Suppressor macrophage treated with lipopolysaccharide for 1 hour (primary cell): Measurements from ENCODE around the gene NAALADL2.

Source experiments
- DNase-seq, 3 donors: peaks; one replicate each; pipeline ENCODE4 v3.0.0-alpha.2; 2020 to 2022

The NAALADL2 gene

DNA sequence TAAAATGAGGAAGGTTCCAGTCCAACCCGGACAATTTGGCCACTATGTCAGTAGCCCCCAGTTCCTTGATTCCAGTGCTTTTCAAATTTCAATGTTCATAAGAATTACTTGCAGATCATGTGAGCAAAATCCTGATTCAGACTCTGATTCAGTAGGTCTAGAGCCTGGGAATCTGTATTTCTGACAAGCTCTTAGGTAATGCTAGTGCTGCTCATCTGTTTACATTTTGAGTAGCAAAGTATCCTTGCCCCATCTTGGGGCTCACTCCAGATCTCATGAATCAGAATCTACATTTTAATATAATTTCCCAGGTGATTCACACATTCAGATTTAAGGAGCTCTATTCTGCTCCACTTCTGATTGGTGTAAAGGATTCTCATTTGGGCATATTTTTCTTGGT is 142.0 kb downstream of the NAALADL2 start:
- no peak for DNase-seq

DNA sequence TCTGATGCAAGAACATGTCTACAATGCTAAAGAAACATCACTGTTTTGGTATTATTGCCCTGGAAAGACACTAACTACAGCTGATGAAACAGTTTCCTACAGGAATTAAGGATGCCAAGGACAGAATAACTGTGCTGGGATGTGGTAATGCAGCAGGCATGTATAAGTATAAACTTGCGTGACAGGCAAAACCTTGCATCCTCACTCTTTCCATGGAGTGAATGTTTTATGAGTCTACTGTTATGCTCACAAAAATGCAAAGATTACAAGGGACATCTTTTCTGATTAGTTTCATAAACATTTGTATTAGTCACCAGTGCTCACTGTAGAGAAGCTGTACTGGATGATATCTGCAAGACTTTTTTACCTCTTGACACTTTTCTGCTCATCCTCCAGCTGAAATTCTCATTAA is 143.6 kb downstream of the NAALADL2 start:
- DNase-seq = no peak

DNA sequence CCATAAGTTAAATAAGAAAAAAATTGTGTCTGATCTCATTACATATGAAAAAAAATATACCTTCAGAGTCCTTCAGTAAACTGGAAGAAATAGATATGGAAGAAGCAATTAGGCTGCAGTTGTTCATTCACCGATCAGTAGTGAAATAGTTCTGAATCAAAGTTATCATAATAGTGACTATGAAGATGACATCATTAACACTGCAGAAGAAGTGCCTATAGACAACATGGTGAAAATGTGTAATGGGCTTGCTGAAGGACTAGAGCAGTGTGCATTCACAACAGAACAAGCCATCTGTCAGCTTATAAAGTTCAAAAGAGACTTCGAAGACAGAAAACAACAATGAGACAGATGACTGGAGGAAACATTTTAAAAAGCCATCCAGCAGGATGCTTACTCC is 144.5 kb downstream of the NAALADL2 start:
- no peak for DNase-seq

DNA sequence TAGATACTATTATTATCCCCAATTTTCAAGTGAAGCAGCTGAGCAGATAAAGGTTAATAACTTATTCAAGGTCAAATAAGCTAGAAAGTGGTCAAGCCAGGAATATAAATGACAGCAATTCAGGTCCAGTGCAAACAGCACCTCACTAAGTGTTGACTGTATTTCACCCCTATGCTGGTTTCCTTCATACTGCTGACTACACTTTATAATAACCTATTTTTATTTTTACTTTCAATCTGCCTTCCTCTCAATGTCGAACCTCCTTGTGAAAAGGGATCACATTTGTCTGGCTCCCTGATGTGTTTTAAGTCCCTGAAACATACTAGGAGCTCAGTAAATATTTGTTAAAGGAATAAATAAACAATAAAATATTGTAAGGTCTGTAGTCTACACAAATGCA is 146.1 kb downstream of the NAALADL2 start:
- no peak for DNase-seq

DNA sequence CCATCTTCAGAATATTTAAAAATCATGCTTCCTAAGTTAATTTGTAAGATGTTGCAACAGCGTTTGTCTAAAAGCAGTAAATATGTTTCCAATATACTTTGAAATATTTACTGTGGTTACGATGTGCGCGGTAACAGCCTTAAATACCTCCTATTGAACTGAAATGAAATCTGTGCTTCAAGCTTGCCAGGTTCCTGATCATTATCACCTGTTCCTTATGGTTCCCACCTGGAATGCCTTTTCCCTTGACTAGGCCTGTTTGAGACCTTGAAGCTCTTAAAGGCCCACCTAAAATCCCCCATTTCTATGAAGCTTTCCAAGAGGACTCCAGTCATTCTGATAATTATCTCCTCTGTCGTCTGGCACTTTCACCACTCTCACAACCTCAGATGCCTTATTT is 146.7 kb downstream of the NAALADL2 start:
- DNase-seq = no peak

DNA sequence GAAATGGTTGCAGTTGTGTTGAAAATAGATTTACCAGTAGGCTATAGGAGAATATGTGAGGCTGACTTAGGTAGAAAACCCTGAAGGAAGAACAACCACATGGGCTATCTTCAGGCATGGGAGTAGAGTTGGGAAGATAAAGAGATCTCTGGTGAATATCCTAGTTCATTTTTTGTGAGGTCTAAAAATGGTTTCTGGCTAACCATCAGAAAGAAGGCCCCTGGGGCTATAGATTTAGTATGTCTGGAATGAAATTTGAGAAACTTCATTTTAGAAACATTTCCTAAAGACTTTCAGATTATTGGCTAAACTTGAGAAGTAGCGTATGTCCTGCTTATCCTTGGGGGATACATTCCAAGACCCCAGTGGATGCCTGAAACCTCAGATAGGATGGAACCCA is 148.2 kb downstream of the NAALADL2 start:
- DNase-seq = no peak

DNA sequence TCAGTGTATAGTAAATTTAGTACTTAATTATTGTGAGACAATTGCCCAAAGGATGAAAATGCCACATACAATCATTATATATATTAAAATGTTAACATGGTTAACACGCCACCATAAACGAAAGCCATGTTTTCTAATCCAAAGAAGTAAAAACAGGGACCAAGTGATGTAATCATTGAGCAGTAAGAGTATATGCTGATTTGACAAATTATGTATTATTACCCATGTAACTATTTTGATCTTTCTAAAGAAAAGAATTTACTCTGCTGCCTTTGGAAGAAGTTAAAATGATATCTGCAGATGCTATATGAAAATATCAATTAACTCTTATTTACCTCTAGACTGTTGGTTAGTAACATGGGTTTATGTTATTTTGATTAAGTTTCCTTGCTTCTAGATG is 150.2 kb downstream of the NAALADL2 start:
- no peak for DNase-seq

DNA sequence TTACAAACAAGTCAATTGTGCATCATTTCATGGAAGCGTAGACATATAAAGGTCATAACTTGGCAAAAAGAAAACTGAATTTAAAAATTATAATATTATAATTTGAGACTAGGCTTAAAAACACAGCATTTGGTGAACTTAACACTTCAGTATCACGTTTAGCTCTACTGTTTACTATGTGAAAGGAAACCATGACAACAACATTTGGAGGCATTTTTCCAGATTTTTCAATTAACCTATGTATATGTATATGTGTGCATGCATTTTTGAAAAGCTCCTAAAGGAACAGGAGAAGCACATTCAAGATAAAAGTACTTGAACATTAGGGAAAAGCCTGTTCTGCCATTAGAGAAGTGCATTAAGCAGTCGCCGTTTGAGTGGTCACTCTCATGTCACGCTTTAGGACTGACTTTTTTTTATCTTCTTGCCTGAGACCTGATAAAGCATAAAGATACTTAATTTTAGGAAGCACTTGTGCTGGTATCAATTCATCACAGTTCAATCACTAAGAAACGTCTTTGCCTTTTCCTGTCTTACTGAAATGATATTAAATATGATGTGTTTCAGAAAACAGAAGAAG is 156.0 kb downstream of the NAALADL2 start:
- no peak for DNase-seq

DNA sequence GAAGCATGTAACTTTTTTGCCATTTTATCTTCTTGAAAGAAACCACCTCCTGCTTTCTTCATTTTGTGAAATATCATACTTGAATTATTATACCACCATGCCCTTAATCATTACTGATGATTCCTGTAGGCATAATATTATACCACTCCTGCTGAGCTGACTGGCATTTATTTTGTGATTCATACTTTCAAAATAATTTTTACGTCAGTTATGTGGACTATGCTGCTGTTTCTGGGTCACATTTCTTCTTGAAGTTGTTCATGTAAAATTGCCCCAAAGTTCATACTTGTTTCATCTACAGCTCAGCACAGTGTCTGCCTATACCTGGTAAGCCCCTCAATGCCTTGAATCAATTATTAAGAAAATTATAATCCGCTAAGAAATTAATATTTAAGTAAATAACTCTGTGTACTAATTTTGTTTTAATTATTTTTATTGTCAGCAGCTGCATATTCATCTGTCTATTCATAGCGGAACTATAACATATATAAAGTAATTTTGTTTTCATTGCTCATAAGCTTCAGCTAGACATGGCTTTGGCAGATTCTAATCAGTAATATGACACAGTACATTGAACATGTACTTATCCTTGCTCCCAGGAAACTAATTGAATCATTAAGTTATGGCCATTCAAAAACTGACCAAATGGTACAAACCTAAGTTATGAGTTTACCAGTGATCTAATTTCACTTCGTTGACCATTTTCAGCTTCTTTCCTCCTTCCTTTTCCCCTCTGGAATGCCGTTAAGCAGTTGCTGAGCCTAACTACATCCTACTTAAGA is 160.0 kb downstream of the NAALADL2 start:
- DNase-seq = no peak

DNA sequence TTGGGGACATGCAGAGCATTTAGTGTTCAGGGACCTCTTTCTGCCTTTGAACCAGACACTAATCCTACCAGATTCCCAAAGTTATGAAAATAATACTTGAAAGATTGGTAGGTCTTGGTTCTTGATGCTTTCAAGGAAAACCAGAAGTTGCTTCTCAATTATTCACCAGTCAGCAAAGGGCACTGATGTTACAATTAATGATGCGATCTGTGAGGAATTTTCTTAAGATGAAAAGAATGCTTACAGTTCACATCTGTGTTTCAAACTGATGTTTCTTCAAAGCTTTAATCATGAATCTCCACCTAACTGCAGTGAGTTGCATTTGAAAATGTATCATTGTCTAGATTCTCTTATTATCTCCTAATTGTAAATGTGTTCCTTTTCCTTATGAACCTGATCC is 161.0 kb downstream of the NAALADL2 start:
- no peak for DNase-seq

DNA sequence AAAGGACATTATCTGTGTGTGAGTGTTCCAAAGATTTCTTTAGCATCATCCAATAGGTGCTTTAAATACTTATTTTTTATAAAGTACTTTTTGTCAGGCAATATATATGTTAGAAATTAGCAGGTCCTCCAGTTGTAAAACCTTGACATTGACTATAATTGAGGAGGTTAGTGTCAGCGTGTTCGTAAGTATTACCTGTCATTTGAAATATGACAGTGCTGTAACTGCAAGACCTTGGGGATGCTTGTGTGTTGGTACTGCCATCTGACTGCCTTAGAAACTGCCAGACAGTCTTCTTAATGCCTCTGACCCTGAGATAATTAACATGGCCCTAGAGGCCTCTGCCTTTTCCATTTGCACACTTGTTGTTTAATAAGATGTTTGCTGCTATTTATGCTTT is 170.7 kb downstream of the NAALADL2 start:
- no peak for DNase-seq

DNA sequence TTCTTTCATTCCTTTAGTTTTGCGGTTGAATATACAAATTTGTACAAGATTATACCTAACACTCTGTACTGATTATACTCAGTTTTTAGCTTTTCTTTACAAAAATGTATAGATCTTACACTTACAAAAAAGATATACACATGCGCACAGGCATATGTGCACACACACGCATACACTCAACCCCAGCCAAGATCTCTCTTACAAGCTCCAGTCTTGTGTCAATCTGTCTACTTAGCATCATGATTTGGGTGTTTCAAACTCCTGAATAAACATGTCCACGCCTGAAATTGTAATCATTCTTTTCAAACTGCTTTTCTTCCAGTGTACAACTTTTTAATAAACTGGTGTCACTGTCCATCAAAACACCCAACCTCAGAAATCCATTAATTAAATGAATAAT is 180.7 kb downstream of the NAALADL2 start:
- no peak for DNase-seq

DNA sequence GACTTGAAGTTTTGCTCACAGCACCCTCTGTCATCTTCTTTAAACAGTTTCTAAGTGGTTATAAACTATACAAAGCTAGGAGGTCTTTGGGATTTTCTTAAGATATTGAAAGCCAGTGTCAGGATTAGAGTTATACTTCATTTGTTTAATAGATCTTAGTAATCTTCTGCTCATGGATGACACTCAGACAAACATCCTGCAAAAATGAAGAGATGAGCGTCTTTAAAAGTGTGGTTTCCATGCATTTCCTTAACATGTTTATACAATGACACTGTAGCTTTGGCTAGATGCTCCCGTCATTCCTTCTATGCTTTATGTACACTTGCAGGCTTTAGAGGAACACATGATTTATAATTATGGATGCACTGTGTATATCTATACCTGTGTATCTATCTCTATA is 182.2 kb downstream of the NAALADL2 start:
- DNase-seq = no peak

DNA sequence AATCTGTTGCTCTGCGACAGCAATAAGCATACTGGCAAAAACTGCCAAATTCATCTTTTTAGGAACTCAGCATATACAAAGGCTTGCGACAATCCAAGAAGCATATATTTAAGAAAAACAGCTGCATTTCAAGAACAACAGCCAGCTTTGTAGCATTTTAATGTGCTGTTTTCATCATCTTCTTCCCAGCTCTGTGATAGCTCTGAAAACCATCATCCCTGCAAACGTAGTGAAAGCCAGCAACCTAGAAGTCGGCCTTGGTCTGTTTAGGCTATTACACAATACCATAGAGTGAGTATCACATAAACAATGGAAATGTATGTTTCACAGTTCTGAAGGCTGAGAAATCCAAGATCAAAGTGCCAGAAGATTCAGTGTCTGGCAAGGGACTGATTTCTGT is 187.5 kb downstream of the NAALADL2 start:
- no peak for DNase-seq

DNA sequence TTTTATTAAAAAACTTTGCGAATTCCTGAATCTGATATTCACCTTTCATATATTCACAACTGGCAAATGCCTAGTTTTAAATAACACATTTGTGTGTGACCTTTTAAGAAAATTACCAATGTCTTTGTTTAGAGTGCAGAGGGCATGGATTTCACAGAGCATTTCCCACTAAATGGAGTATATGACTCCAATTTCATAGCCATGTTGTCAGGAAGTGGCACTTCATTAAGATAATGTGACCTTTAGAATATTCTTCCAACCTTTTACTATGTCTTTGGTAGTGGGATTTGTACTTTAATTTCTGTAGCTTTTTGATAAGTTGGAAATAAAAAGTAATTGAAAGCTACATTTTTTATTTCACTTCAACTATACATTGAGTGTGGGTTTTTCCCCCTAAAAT is 188.7 kb downstream of the NAALADL2 start:
- DNase-seq = no peak

DNA sequence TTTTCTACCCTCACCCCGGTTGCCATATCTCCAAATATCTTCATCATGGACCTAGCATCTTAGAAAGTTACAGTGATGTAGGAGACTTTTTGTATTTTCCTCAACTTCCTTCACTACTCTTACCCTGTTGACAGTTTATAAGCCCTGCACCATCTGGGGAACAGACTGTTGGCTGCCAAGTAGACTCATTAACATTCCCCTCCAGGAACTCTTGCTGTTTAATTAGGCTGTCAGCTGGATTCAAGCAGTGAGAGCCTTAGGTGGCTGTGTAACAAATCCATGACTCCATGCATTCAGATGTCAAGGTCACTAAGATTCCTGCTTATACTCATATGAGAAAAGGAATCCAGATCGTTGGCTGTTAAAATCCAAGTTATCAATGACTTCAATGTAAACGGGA is 198.3 kb downstream of the NAALADL2 start:
- no peak for DNase-seq

DNA sequence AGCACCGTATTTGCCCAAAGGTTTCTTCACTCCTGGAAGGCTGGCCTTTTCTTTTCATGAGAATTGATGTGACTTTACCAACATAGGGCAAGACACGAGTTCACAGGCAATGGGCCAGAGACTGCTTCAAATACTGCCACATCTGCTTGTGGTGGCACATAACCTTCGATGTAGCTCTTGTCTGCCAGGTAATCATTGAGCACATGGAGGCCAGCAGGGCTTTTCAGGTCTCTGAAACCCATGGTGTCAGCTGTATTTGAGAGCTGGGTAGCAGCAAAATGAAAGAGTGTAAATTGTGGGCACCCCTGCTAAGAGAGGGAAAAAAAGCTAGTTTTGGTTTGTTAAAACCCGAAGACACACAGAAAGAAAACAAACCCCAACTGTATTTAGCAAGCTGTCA is 200.7 kb downstream of the NAALADL2 start:
- DNase-seq = no peak

DNA sequence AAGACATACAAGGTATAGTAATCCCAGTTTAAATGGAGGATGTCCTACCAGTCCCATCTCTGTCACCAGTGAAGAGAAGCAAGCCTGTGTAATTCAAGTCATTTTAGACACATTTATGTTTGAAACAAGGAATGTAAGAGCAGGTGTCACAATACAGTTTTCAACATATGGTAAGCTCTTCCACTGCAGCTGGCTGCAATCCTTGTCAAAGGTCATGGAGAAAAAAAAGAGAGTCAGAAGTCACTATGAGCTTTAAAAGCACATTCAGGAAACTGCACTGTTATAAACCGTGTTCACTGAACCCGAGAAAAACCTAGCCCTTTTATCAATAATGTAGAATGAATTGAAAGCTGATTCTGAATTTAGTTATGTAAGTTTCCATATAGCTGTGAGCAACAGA is 206.4 kb downstream of the NAALADL2 start:
- no peak for DNase-seq

DNA sequence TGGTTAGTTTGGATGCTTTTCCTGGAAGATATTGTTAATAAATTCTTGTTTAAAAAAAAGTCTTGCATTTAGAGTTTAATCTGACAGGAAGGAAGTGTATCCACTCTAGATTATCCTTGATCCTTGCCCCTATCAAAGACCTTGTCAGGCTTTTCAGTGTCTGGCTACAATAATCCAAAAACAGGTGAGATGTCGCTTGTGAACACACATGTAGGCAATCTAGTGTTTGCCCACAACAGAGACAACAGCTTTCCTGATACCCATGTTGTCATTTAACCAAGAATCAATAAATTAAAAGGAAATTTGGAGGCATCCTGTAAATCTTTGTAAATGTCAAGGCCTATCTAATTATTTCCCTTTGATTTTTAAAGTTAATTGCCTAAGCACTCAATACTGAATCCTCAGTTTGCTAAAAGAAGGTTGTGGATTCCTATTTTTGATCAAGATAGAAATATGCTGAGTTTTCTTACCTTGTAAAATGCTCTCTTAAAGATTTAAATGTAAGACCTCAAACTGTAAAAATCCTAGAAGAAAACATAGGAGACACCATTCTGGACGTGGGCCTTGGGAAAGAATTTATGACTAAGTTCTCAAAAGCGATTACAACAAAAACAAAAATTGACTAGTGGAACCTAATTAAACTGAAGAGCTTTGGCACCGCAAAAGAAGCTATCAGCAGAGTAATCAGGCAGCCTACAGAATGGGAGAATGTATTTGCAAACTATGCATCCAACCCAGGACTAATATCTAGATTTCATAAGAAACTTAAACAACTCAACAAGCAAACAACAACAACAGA is 207.7 kb downstream of the NAALADL2 start:
- no peak for DNase-seq

DNA sequence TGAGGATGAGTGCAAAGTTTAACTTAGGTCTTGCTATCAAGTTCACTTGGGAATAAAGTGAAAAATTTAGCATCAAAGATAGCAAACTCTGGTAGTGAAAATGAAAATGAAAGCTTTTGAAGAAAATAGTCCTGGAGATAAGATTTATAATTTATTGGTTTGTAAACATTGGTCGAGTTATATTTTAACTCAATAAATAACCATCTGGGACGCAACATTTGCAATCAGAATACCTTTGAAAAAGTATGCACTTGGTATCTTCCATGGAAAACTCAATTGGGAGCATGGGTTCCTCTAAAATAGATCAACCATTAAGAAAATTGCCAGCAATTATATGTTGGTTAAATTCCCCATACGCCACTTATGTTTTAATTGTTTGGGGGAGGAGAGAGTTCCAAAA is 209.5 kb downstream of the NAALADL2 start:
- no peak for DNase-seq

DNA sequence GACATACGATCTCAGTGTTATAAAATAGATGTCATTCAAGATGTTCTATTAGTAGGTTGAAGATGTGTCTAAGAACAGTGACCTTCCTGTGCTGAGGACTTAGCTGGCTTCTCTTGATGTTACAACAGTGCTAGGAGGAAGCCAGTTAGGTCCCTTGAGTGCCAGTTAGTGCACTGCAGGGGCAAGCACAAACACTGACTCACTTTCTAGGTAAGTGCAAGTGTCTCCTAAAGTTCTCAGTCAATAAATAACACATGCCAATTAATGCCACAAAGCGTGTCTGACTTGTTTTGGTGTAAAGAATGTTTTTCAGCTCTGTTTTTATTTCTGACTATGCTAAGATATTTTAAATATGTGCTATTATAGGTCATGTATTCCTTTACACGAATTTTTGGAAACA is 211.8 kb downstream of the NAALADL2 start:
- DNase-seq = no peak

DNA sequence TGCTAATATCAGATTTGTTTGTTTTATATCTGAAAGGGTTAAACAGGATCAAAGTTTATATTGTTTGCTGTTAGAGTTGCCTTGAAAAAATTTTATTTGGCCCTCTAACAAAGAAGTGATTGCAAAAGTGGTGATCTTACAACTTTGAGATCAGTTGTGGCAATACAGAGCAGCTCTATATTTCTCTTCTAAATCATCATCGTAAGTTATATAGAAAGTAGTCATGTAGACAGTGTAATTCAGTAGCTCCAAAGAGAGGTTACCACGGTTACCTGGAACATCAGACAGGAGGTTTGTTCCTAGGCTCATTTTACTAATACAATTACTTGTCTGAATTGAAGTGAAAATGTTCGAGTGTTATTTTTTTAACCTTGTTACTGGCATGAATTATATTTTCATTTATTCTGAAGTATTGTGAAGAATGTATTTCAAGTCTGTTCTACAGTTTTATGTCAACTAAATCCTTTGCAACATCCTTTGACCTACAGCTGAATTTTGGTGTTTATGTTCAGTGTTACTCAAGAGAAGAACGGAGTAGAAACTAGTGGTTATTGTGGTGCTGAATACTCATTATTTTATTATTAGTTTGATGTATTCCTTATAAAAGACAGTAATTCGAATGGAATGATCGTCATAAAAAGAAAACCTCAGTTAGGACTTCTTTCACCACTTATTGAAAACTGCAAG is 214.2 kb downstream of the NAALADL2 start:
- DNase-seq = no peak

DNA sequence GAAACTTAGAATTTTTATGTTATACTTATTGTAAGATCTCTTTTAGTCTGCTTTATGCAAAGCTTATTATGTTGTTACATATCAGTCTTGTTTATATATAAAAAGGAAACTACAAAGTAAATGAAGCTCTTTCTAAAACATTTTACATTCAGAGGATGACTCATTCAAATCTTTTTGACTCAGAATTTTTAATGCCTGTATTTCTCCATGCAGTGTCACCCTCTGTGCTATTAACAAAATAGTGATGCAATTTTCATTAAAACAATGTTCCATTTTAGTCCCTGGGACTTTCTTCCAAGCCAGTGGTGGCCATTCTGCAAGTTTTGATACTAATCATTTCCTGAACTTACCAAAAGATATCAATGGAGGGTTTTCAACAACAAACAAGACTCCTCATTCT is 216.1 kb downstream of the NAALADL2 start:
- no peak for DNase-seq

DNA sequence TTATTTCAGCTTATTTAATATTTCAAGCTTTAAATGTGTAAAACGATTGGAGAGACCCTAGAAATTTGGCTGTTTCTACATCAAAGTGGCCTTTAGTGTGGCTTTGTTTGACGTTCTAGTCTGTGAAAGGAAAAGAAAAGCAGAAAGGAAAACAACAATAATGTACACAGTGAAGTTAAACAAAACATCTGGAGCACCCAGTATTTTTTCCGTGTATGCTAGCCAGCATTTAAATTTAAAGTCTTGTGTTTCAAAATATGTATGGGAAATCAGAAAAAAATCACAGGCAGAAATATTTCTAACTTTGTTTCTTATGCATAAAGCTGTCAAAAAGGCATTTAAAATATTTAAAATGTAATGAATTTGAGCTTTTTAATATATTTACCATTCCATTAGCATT is 218.1 kb downstream of the NAALADL2 start:
- no peak for DNase-seq
